ENCODE data around the gene STRN3. TPM values are rescaled to one million over a fixed set of nuclear protein-coding genes. Genes with fewer than 3 reads are reported as not detected.

STRN3 gene
- total RNA-seq, 3 donors from 2014 or later, result 46.0 to 61.9 (median 46.3) TPM

GRCh38 chr14:31042300-31042699 lies 16.1 kb upstream of the STRN3 start:
- H3K9me3 ChIP-seq, result no peaks in the 10 kb centered on the region
- TF ChIP-seq CTCF (IDR thresholded peaks at IDR 0.05), result no peak
- no peak for ATAC-seq
- DNase-seq, result no peak
- no peak overlapping the region for H3K4me3 ChIP-seq
- H3K4me1 ChIP-seq (ENCODE audit: low read depth), result no peaks in the 10 kb centered on the region
- no peaks in the 10 kb centered on the region for H3K36me3 ChIP-seq (ENCODE audit: low read depth)
- intact Hi-C loops (cut with DNase I, micrococcal nuclease), result no loop called here

- peak; percentile 40 for ATAC-seq
- no peaks in the 10 kb centered on the region for H3K36me3 ChIP-seq (ENCODE audit: low read depth)
- no peak overlapping the region for H3K4me3 ChIP-seq
- H3K9me3 ChIP-seq, result no peaks in the 10 kb centered on the region
- no peak for TF ChIP-seq CTCF (IDR thresholded peaks at IDR 0.05)
- intact Hi-C loops (cut with DNase I, micrococcal nuclease), result no loop called here
- no peak for DNase-seq
- no peaks in the 10 kb centered on the region for H3K4me1 ChIP-seq (ENCODE audit: low read depth)
These were observed 12.5 kb upstream of the STRN3 start for GRCh38 chr14:31038521-31039166.

GRCh38 chr14:31037709-31038221 lies 11.6 kb upstream of the STRN3 start:
- Histone ChIP-seq H3K9me3 (no peaks in the 10 kb centered on the region), H3K4me1 (ENCODE audit: low read depth) (no peaks in the 10 kb centered on the region), H3K4me3 (no peak overlapping the region), H3K36me3 (ENCODE audit: low read depth) (no peaks in the 10 kb centered on the region)
- intact Hi-C loops (cut with DNase I, micrococcal nuclease), result no loop called here
- no peak for TF ChIP-seq CTCF (IDR thresholded peaks at IDR 0.05)
- no peak for DNase-seq
- no peak for ATAC-seq

- Histone ChIP-seq H3K9me3 (no peaks in the 10 kb centered on the region), H3K36me3 (ENCODE audit: low read depth) (no peaks in the 10 kb centered on the region), H3K4me1 (ENCODE audit: low read depth) (no peaks in the 10 kb centered on the region), H3K4me3 (no peak overlapping the region)
- ATAC-seq (no peak), DNase-seq (no peak)
- no peak for TF ChIP-seq CTCF (IDR thresholded peaks at IDR 0.05)
- intact Hi-C loops (cut with DNase I, micrococcal nuclease), result no loop called here
These were observed 10.4 kb upstream of the STRN3 start for GRCh38 chr14:31036552-31036951.

GRCh38 chr14:31030469-31030868 lies 4.3 kb upstream of the STRN3 start:
- Histone ChIP-seq H3K4me3 (no peak overlapping the region), H3K36me3 (ENCODE audit: low read depth) (no peaks in the 10 kb centered on the region), H3K4me1 (ENCODE audit: low read depth) (no peaks in the 10 kb centered on the region), H3K9me3 (no peaks in the 10 kb centered on the region)
- TF ChIP-seq CTCF (IDR thresholded peaks at IDR 0.05), result no peak
- intact Hi-C loops (cut with DNase I, micrococcal nuclease), result no loop called here
- DNase-seq (no peak), ATAC-seq (no peak)

Measured in mucosa of descending colon (tissue), 3 donors.